Measurements from ENCODE around the gene CIT.
A peak's percentile ranks its signal among the peaks of the same experiment; 100 is the strongest.

Gene CIT

DNA sequence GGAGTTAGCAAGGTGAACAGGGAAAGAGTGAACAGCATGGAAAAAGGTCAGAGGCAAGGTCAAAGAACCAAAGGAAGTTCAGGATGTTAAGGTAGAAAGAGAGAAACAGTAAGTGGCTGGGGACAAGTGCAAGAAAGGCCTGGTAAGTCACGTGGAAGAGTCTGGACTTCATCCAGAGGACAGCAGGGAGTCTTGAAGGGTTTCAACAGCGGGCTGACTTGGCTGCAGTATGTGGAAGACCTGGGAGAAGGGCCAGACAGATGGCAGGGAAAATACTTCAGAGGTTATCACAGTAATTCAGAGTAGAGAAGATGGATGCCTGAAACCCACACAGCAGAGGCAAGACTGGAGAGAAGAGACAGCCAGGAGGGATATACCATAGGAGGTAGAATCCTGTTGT, 34.0 kb downstream of the CIT start:
- DNase-seq, result peak; percentile 69

DNA sequence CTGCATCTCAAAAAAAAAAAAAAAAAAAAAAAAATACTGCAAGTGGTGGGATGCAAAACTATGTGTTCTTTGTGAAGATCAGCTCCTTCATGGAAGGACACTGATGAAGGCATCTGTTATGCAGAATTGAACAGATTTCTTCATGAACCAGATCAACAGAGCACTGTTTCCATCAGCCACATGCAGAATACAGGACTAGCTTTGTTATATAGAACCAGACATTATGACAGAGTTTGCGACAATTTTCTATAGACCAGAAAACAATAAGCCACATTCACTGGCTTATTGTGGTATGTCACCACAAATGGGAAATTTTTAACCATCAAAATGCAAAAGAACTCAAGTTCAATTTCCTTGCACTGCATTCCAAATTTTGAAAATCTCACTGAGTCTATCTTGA, 34.7 kb downstream of the CIT start:
- DNase-seq, result no peak

DNA sequence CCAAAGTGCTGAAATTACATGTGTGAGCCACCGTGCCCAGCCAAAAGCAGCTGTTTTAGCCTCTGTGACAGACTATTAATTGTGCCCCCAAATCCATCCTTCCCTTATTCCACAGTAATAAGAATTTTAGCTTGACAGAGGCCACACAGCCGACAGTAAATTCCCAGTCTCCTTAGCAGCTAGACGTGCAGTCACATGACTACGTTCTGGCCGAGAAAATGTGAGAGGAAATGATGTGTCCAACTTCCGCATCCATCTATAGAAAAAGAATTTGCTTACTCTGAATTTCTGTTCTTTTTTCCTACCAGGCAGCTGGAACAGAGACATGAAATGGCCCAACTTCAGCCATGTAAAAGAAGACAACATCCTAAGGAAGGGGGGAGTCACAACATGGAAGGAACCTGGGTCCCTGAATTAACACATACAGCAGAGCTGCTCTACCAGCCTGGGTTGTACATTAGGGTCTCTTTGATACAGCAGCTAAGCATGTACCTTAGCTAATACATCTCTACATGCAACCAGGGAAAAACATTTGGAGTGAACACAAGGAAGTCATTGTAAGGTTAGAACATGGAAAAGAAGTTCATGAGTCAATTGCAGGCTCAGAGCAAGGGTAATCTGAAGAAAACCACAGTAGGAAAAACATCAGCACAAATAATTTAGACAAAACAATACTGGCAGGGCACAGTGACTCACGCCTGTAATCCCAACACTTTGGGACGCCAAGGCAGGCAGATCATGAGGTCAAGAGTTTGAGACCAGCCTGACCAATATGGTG, 35.5 kb downstream of the CIT start:
- no peak for DNase-seq

DNA sequence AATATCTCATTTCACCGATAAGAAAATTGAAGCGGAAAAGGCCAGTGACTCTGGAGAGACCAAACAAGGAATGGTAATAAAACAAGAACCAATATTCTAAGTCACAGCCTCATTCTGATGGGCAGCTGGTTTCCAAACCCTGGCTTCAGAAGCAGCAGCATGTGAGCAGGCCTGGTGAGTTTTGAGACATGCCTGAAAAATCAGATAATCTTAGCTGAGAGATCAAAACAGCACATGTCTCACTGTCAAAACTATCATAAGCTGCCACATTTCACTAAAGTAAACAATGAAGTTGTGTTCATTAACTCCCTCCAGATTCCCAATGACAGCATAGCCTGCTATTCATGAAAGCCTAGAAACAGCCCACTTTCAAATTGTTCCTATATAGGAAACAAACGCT, 36.5 kb downstream of the CIT start:
- DNase-seq, result no peak

DNA sequence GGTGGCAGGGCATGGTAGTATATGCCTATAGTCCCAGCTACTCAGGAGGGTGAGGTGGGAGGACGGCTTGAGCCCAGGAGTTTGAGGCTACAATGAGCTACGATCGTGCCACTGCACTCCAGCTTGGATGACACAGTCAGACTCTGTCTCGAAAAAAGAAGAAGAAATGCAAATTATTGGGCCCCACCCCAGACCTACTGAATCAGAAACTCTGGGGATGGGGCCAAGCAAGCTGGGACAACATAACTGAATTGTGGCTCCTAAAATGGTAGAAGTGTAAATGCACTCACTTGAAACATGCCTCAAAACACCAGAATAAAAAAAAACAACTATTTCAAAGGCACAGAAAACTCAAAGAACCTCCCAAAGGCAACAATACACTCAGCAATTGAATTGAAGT, 37.0 kb downstream of the CIT start:
- DNase-seq, result no peak

DNA sequence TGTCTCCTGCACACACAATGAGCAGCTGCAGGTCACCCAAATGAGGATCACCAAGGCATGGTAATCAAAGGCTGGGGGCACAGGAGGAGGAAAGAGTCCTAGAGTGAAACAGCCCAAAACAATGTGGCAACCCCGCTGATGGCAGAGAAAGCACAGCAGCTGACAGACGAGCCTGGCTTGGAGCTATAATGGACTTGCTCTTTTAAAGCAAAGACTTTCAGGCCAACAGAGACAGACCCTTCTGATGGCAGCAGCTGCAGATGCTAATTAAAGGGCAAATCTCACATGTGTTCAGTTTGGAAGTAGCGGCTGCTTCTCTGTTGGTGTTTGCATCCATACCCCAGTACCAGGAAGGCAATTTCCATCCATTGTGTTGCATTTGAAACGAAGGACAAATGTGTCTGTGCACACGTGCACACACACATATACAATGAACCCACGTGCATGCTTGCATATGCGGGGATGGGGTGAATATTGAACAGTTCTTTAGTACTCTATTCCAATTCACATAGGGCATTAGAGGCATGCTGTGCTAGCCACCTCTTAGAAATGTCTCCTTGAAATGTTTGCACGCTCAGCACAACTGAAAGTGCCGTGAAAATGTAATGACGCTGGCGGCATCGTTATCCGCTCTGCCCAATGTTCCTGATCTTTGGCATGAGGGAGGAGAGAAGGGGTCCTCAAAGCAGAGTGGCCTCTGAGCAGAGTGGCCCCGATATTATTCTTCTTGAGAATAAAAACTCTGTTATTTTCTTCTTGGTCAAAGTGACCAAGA, 38.1 kb downstream of the CIT start:
- no peak for DNase-seq

DNA sequence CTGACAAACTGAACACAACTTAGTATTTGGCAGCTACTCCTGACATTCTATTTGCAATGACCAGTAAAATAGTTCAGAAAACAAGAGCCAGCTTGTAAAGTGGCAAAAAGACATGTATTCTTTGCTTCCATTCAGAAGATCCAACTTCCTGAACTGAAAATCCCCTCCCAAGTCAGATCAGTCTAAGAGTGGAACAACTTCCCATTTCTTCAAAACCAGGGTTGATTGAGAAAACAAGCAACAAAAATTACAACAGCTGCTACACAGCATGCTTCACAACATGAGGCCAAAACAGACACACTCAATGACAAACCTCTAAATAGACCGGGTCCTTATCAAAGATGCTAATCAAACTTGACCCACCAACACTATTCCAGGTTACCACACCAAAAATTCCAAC, 40.3 kb downstream of the CIT start:
- DNase-seq, result no peak

DNA sequence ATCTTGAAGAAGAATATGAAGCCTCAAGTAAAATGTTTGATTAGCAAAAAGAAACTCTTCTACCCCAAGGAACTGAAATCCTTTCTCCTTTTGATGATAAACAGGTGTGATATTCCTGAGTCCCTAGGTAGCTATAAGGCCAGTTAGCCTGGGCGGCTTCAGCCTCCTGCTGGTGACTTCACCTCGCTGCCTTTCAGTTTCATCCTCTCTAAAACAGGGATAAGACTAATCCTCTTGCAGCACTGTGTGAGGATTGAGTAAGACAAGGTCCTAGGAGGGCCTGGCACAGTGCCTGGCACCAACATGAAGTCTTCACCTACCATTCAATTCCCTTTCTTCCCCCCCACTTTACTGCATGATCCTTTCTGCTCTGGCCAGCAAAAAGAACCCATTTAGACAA, 42.1 kb downstream of the CIT start:
- no peak for DNase-seq

DNA sequence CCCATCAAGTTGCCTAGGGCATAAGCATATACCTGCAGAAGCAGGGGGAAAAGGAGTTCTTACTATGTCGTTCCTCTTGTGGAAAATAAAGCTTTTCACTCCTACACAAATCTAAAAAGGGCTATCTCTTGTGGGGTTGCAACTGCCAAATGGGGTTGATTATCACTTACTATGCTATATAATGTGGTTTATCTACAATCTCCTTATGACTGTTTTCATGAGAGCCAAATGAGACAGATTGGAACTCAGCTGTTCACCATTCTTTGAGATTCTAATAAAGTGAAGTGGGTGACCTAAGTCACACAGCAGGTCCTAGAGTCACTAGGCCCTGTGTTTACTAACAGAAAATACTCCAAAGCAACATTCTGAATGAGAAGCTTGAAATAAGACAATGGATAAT, 47.7 kb downstream of the CIT start:
- no peak for DNase-seq

DNA sequence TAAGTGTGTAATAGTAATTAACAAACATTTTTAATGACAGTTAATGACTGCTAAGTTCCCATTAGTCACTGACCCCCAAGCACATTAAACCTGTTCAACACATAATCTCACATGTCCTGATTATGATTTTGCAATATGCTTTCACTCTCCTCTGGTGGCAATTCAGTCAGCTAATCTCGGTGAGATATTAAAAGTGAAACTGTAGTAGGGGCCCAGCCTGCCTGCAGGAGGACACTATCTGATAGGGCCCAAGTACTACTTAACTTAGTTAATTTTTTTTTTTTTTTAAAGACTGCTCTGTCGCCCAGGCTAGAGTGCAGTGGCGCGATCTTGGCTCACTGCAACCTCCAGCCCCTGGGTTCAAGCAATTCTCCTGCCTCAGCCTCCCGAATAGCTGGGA, 48.8 kb downstream of the CIT start:
- no peak for DNase-seq

DNA sequence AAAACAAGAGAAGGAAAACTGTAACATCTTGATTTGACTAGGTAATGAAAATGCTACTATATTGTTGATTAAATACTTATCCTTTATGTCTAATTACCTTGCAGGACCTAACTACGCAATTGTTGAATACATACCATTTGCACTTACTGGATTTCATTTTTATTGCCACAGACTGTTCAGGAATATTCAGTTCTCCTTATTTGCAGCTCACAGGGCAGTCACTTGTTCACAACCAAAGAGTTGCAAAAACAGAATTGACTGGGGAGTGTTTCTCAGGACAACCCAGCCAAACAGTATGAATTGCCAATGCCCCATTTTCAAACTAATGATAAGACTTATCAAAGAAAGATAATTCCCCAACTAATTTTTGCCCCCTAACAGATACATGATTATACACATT, 49.4 kb downstream of the CIT start:
- DNase-seq, result no peak

DNA sequence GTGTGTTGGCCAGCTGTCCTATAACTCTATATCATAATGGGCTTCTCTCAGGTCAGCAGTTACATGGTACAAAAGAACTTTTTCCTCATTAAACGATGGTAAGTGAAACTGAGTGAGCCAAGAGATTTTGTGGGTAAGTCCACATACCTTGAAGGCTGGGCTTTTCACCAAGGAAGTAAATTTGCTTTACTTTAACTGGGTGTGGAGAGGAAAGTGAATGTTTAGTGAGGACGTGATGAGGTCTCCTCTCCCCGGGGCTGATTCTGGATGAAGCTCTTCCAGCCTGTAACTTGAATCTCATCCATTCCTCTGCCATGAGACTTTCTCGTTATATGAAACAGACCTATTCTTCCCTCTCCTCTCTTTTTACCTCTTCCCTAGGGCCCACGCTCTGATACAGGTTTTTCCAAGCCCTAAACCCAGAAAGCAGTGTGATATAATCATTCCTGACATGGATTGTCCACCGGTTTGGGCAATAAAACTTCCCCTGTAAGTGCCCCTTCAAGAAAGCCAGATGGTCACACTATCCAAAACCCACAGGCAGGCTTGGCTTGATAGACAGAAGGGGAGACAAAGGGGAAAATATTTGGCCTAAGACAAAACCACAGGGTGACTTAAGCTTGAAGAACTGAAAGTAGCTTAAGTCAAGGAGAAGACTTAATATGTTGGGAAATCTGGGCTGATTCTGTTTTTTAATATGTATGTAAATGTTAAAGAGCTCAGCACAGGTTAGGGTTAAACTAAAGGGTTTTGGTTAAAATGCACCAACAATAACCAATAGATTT, 50.3 kb downstream of the CIT start:
- no peak for DNase-seq

DNA sequence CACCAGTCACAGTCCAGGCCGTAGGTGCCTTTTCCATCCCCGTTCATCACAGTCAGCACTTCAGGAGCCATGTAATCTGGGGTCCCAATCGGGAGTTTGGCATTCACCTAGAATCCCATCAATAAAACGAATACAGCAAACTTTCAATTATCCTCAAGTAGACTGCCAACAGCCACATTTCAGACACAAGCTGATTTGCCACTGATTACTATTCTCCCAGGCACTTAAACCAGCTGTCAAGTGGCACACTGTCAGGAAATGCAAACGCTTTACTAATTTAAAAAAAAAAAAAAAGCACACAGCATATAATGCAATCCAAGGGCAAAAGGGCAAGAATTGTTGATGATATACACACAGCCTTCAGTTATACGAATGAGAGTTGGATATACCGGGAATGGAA, 51.9 kb downstream of the CIT start:
- no peak for DNase-seq

DNA sequence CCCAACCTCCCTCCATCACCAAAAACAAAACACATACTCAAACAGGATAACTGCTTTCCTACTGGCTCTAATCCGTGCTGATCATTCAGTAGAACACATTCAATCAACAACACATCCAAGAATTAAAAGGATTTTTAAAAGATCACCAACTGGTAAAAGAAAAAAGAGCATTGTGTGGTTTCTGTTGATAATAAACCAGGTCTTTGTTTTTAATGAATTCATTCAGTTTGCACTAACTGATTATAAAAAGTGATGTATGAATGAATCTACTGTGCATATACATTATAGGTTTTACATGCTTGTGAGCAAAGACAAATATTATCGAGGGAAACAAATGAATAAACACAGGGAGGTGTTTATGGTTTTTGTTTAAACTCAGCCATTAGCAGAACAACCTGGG, 55.1 kb downstream of the CIT start:
- DNase-seq, result no peak

DNA sequence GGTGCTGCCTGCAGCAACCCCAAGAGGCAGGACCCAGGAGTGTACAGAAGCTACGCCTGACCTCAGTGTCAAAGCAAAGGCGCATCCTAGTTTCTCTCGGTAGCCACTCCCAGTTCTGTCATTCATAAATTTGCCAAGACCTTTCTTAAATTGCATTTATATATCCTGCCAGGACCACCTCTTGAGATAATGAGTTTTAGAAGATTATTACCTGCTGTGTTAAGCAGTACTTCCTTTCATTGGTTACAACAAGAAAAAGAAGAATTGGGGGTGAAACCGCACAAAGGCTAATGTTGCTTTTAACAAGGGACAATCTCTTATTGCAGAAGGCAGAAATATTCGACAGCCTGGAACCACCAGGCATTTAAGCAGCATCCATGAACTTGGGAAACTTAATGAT, 57.8 kb downstream of the CIT start:
- no peak for DNase-seq

DNA sequence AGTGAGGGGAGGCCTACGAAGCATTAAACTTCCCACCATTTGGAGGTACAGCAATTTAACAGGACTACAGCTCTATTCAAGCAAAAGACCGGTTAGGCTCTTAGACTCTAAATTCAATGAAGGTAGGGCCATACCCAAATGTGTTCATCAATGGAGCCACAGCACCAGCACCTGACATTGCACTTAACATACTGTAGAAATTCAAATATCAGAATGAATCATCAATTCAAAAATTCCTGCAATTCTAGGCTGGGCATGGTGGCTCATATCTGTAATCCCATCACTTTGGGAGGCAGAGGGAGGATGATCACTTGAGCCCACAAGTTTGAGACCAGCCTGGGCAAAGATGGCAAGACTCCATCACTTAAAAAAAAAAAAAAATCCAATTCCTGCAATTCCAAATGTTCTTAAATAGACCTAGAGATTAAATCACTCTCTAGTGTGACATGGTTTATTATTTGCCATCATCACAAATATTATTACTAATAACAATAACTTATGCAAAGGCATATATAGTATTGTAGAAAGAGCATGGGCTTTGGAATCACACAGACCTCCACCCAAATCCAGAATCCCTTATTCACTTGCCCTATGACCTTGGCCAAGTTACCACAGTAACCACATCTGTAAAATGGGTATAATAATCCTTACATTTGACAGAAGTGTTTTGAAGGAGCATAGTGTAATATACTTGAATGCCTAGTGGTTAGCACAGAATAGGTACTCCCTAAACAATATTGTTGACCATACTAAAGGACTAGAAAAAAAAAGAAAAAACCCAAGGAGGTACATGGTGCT, 59.4 kb downstream of the CIT start:
- no peak for DNase-seq

DNA sequence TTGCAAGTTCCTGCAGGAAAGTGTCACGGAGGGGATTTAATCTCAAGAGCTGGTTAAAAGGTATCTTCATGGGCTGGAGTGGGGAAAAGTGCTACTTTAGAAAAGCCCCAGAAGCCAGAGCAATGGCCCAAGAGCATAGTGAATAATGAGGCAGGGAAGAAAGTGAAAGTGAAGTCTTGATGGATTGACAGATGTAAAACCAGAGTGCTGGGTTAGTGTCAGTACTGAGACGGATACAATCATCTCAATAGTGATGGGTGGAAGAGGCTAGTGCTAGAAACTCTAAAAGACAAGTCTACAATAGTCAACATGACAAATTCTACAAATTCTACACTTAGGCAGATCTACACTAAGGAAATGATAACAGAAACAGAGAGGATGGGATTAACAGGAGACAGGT, 68.1 kb downstream of the CIT start:
- no peak for DNase-seq

DNA sequence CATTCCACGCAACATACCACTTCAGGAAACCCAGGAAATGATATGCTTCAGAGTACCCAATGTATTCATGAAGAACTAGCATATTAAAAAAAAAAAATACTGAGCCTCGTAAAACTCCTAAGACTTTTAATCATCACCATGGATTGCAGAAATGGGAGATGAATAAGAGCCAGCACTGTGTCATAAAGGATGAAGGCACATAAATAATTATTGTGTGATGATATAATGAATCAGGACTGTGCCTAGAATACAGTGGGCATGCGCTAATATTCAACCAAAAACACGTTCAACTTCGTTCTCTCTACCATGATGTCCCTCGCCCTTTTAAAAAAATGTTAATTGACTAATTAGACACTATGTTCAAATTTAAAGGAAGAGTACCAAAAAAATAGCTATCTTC, 68.7 kb downstream of the CIT start:
- peak; percentile 38 for DNase-seq

DNA sequence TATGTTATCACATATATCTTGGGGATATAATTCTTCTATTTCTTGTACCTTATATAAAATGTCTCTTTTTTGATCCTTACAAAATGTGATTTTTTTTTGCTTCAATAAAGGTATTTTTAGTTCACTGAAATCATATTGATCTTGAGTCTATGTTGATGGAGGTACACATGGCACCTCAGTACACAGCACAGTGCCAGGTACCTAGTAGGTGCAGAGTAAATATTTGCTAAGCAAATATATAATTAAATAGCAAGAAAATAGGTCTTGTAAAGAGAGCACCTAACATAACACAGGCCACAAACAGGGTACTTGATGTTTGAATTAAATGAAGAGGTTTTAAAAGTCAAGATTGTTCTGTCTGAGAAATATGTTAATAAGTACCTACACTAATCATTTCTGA, 69.7 kb downstream of the CIT start:
- no peak for DNase-seq

DNA sequence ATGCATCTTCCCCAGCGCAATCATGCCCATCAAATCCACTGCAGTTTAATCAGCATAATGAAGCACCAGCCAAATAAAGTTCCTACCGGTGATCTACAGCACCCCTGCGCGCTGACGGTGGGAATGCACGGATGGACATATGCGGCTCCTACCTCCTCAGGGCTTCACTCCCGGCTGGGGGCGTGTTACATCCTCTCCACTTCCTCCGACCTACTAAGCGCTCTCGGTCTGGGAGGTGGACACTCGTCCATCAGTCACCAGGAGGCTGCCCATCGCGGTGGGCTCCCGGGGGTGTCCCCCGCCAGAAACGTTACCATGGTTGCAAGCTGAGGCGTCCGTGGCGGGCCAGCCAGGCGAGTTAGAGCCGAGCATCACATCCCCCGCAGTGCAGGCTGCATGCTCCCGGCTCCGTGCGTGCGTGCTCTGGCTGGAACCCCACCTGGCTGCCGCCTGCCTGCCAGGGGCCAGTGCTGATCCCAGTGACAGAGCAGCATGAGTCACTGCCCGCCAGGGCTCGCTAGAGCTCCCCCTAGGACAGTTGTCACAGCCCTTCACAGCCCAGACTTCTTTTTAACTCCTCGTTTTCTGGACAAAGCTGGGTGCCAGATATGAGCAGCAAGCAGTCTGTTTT, 73.0 kb downstream of the CIT start:
- peak; percentile 80 for DNase-seq

DNA sequence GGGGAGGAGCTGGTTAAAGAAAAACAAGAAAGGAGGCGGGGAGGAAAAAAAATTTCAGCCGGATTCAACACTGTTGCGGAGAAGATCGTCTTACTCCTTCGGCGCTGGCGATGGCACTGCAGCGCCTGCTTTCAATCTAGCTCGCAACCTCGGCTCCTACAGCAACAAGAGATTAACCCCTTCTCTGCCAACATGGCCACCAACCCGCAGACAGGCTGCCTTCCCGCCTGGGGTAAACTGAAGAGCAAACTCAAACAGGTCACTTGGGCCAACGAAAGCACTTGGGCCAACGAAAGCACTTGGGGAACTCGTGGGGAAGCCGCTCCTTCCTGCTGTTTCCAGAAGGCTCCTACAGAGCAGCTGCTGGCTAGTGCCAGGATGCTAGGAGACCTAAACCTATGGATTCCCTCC, 73.7 kb downstream of the CIT start:
- DNase-seq, result peak; percentile 67

DNA sequence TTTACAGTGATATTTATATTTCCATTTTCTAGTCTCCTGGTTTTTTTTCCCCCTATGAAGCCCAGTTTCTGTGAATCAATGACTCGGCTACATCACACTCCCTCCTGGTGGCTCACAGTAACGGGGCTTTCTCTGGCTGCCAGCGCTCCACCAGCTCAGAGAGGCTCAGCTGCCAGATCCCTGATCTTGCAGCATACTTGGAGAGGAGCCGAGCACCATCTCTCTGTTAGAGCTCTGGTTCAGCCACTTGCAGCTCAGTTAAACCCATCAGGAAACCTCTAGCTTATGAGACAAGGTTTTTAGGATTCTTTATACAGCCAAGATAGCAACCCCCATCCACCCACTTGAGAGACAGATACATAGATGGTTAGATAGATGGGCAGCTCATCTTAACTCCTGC, 74.6 kb downstream of the CIT start:
- peak; percentile 61 for DNase-seq
